ENCODE results near the gene TRIP4. TPM values are rescaled to one million over a fixed set of nuclear protein-coding genes. Genes with fewer than 3 reads are reported as not detected.

TRIP4 gene
- total and polyA plus RNA-seq, 9 of the 15 experiments (the other 6 are each of a cell fraction or from before 2014, with no cell fraction given): 7.6 to 23.3 (median 16.7) TPM

GRCh38 chr15:64387562-64388168, at the start of gene TRIP4 (continued):
- peak; percentile 98 for TF ChIP-seq RB1 (IDR thresholded peaks at IDR 0.05; ENCODE audit: low read depth)
- TF ChIP-seq ZMIZ1 (IDR thresholded peaks at IDR 0.05; ENCODE audit: low read depth in 2 of 2, low read length in 2 of 2): peak in 1 of 2 experiments; percentile 81; a peak in 1 of 4 replicates
- TF ChIP-seq TFE3 (CRISPR knock-in tag; IDR thresholded peaks at IDR 0.05): no peak; the same call in 1 of the 2 replicates
- TF ChIP-seq NR1H2 (CRISPR knock-in tag; IDR thresholded peaks at IDR 0.05): 0 out of 2 replicates have a peak, but pooled peaks have one; percentile 86
- TF ChIP-seq SMARCA4 (IDR thresholded peaks at IDR 0.05): peak; percentile 24; the same call in 1 of the 2 replicates
- TF ChIP-seq ZNF431 (CRISPR knock-in tag; IDR thresholded peaks at IDR 0.05): peak; percentile 70; the same call in 1 of the 2 replicates
- TF ChIP-seq CCAR2 (IDR thresholded peaks at IDR 0.05; ENCODE audit: low read depth, low read length): no peak
- no peak for TF ChIP-seq HDGF (IDR thresholded peaks at IDR 0.05)
- no peak for TF ChIP-seq HNRNPL (IDR thresholded peaks at IDR 0.05; ENCODE audit: low read depth, low read length)
- no peak for TF ChIP-seq ZNF146 (CRISPR knock-in tag; IDR thresholded peaks at IDR 0.05; ENCODE audit: unreplicated experiment)
- peak; percentile 45; the same call in 1 of the 2 replicates for TF ChIP-seq SMC3 (conservative IDR thresholded peaks at IDR 0.05; ENCODE audit: insufficient read depth, low read depth, low read length)
- TF ChIP-seq ZNF395 (CRISPR knock-in tag; IDR thresholded peaks at IDR 0.05): peak; percentile 71; the same call in 1 of the 2 replicates
- peak; percentile 96 for TF ChIP-seq FOXM1 (IDR thresholded peaks at IDR 0.05; ENCODE audit: low read depth)
- 0 out of 2 replicates have a peak, but pooled peaks have one; percentile 69 for TF ChIP-seq FOXM1 (CRISPR knock-in tag; IDR thresholded peaks at IDR 0.05; ENCODE audit: low read depth)
- TF ChIP-seq ELK1 (CRISPR knock-in tag; IDR thresholded peaks at IDR 0.05): no peak
- TF ChIP-seq ZC3H4 (CRISPR knock-in tag; IDR thresholded peaks at IDR 0.05; ENCODE audit: borderline replicate concordance): no peak
- TF ChIP-seq KDM1A (IDR thresholded peaks at IDR 0.05): no peak; a peak in 1 of 4 replicates
- 0 out of 2 replicates have a peak, but pooled peaks have one; percentile 84 for TF ChIP-seq FOXP4 (CRISPR knock-in tag; IDR thresholded peaks at IDR 0.05; ENCODE audit: borderline replicate concordance)

Data from K562 (cell line).